Adrenal gland (tissue), 12 donors: ENCODE data around the gene FCAMR. TPM values are rescaled to one million over a fixed set of nuclear protein-coding genes. Genes with fewer than 3 reads are reported as not detected.

ENCODE experiments used
- DNase-seq, 7 donors: peaks; one replicate each; pipeline ENCODE4 v3.0.0-alpha.2; 2019 to 2020
- H3K27ac ChIP-seq, 5 donors: fragments of 200-600 bp; sonication (generic) in 4 of 5; 1 replicate in 3 of 5; 2 replicates in 2 of 5; pipeline versions ENCODE4 v1.5.1 to v1.8.0; 2016 to 2020; ENCODE audit warnings: mild to moderate bottlenecking in 1 of 5
- H3K27me3 ChIP-seq: fragments of 200-600 bp; 2 replicates; pipeline ENCODE4 v1.8.0; 2021
- H3K36me3 ChIP-seq, 2 donors: fragments of 200-600 bp; replicated peaks in 1 of 2; 1 replicate in 1 of 2; 2 replicates in 1 of 2; pipeline versions ENCODE4 v1.5.1 to v1.8.0; 2018 to 2022
- H3K4me1 ChIP-seq, 2 donors: fragments of 200-600 bp; replicated peaks in 1 of 2; 1 replicate in 1 of 2; 2 replicates in 1 of 2; pipeline versions ENCODE4 v1.5.1 to v1.8.0; 2018 to 2021
- H3K4me3 ChIP-seq, 4 donors: fragments of 200-600 bp; sonication (generic) in 3 of 4; one replicate each; pipeline ENCODE4 v1.5.1; 2016 to 2018
- H3K9me3 ChIP-seq, 3 donors: fragments of 200-600 bp; sonication (generic) in 1 of 3; replicated peaks in 1 of 3; 1 replicate in 2 of 3; 2 replicates in 1 of 3; pipeline versions ENCODE4 v1.5.1 to v1.8.0; 2016 to 2021
- CTCF ChIP-seq, 6 experiments: fragments of 450-650 bp in 4 of 6; fragments of 200-600 bp in 2 of 6; sonication (generic) in 1 of 6; IDR thresholded peaks; 1 replicate in 5 of 6; 2 replicates in 1 of 6; pipeline versions ENCODE4 v1.5.1 to v1.8.0; 2016 to 2021; ENCODE audit warnings: antibody characterized with exemption in 6 of 6, mild to moderate bottlenecking in 2 of 6, moderate library complexity in 1 of 6
- POLR2A ChIP-seq, 2 donors: fragments of 450-650 bp; IDR thresholded peaks; one replicate each; pipeline ENCODE4 v1.6.1; 2017; ENCODE audit warnings: antibody characterized with exemption in 2 of 2, mild to moderate bottlenecking in 2 of 2, moderate library complexity in 1 of 2
- WGBS, 4 donors: extraction: QIAGEN DNeasy Blood & Tissue Kit in 2 of 4; methylation state at CpG; one replicate each; pipeline versions ENCODE4 v1.1.5 to v1.1.7; 2013 to 2017; 5-methylcytosine and 5-hydroxymethylcytosine counted together
- intact Hi-C, 2 donors: fragments of 100-400 bp; cut with DNase I; formaldehyde crosslinking; loops; one replicate each; pipeline versions ENCODE4 v1.14.1 to v1.15.0; 2022 to 2023
- polyA plus RNA-seq, 3 donors: library from polyadenylated mRNA; stranded (reverse); fragments of 200-250 nt in 2 of 3; fragments of 350-450 nt in 1 of 3; fragmentation: Illumina TruSeq in 1 of 3; extraction: RNeasy Lipid Tissue Mini Kit (QIAGEN cat#74804) in 1 of 3; gene quantifications; one replicate each; pipeline ENCODE4 v1.2.3, GENCODE V29; 2013 to 2014
- total RNA-seq, 9 donors: library from RNA; depleted of rRNA in 4 of 9; stranded (reverse); fragments of >200 nt in 4 of 9; fragments of 120-200 nt in 1 of 9; fragmentation: NEBNext Ultra II Directional in 1 of 9; extraction: Animal tissue kit (Norgen Biotek cat#: 25700) in 1 of 9; gene quantifications; one replicate each; pipeline versions ENCODE4 v1.1.0 to v1.2.4, GENCODE V29; 2013 to 2023
- donor health status: healthy with polysubstance abuse.
- donor health status: Bipolar disorder and iron deficiency.
- donor health status: DM: yes; HTN: yes; CAD: no.
- donor health status: DM: no; HTN: no; CAD: no.
- donor health status: DM: no; HTN: no; CAD: no.
- donor health status: DM: yes; HTN: yes; CAD: no.

FCAMR gene
- total and polyA plus RNA-seq, 12 donors, result not detected

- no peaks in the 10 kb centered on the region for H3K9me3 ChIP-seq
- H3K4me3 ChIP-seq, result no peak overlapping the region
- no peak for DNase-seq
- WGBS, 4 donors, result 63 to 88% (median 82%) methylated on average over 3 of the region's 3 CpGs
- no peak overlapping the region for H3K27ac ChIP-seq
- intact Hi-C loops, result no loop called here
- no peaks in the 10 kb centered on the region for H3K36me3 ChIP-seq
- no peaks in the 10 kb centered on the region for H3K27me3 ChIP-seq
- H3K4me1 ChIP-seq, result no peaks in the 10 kb centered on the region
- no peak for TF ChIP-seq CTCF (IDR thresholded peaks at IDR 0.05)
- TF ChIP-seq POLR2A (IDR thresholded peaks at IDR 0.05), result no peak
Measured at GRCh38 chr1:206953126-206953525, 17.1 kb downstream of the FCAMR start.

GRCh38 chr1:206952171-206952570, 18.1 kb downstream of the FCAMR start:
- Histone ChIP-seq H3K4me1 (no peaks in the 10 kb centered on the region), H3K27me3 (no peaks in the 10 kb centered on the region), H3K4me3 (no peak overlapping the region), H3K36me3 (no peaks in the 10 kb centered on the region), H3K27ac (no peak overlapping the region), H3K9me3 (no peaks in the 10 kb centered on the region)
- DNase-seq, result no peak
- 59 to 68% (median 63%) methylated on average over 3 to 4 of the region's 4 CpGs for WGBS, 4 donors
- TF ChIP-seq POLR2A (IDR thresholded peaks at IDR 0.05) (no peak), CTCF (IDR thresholded peaks at IDR 0.05) (no peak)
- intact Hi-C loops, result no loop called here

DNA sequence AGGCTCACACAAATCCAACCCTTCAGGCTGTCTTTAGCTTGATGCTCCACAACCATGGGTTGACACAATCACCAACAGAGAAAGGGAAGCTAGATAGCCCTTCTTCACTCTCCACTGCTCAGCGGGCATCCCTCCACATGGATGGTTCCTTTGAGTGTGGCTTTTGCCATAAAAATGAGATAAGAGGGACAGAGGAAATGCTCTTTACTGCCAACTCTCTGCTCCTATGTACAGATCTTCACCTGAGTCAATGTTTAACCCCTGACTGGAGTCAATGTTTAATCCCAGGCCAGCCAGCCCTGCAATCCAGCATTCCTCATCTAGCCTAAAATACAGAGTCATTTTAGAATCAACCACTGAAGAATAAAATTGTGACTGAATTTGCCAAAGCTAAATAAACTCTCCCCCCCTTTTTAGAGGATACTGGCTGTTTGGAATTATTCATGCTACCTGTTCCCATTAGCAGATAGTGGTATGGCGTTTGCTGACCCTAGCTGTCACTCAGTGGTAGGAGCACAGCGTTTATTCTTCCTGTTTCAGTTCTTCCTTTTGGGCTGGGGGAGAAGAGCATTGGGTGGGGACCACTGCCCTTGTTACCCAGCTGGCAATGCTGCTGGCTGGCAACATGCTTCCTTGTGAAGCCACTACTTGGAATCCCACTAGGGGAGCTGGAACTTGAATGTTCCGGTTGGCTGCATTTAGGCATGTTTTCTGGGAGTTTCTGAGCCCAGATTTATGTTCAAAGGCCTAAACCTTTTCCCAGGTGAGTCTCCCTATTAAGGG, 18.8 kb downstream of the FCAMR start:
- Histone ChIP-seq H3K36me3 (no peaks in the 10 kb centered on the region), H3K9me3 (no peaks in the 10 kb centered on the region), H3K4me1 (no peaks in the 10 kb centered on the region), H3K27ac (no peak overlapping the region), H3K4me3 (no peak overlapping the region), H3K27me3 (no peaks in the 10 kb centered on the region)
- WGBS, 4 donors, result 81 to 86% (median 84%) methylated on average over 4 of the region's 4 CpGs
- no peak for DNase-seq
- intact Hi-C loops, result no loop called here
- TF ChIP-seq CTCF (IDR thresholded peaks at IDR 0.05) (no peak), POLR2A (IDR thresholded peaks at IDR 0.05) (no peak)

DNA sequence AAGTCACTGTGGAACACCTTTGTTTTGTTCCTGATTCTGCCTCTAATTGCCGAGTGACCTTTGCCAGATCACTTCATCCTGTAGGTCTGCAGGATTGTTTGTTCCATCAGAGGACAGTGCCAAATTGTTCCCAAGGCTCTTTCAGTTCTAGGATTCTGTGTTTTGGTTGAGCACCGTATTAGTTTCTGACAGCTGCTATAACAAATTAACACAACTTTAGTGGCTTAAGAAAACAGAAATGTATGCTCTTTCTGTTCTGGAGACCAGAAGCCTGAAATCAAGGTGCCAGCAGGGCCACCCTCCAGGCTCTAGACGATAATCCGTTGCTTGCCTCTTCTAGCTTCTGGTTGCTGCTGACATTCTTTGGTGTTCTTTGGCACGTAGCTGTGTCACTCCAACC, 20.6 kb downstream of the FCAMR start:
- DNase-seq, result no peak

More for the DNA sequence above, 20.6 kb downstream of the FCAMR start:
- H3K27ac ChIP-seq, result no peak overlapping the region
- TF ChIP-seq POLR2A (IDR thresholded peaks at IDR 0.05) (no peak), CTCF (IDR thresholded peaks at IDR 0.05) (no peak)
- H3K36me3 ChIP-seq, result no peaks in the 10 kb centered on the region
- no peaks in the 10 kb centered on the region for H3K9me3 ChIP-seq
- 86 to 91% (median 88%) methylated on average over 5 of the region's 5 CpGs for WGBS, 4 donors
- intact Hi-C loops, result no loop called here
- H3K27me3 ChIP-seq, result no peaks in the 10 kb centered on the region
- H3K4me3 ChIP-seq, result no peak overlapping the region
- no peaks in the 10 kb centered on the region for H3K4me1 ChIP-seq
